AG04449 (cell line): ENCODE measurements around the gene TOP3A.

Source experiments
- CTCF ChIA-PET: fragments of 350-600 bp; formaldehyde crosslinking; extraction: SDS; loops from one replicate; lab custom pipeline; 2021; ENCODE audit warnings: antibody characterized with exemption; lab: Yijun Ruan, JAX
- POLR2A ChIA-PET: fragments of 400-600, 350-600 bp; formaldehyde crosslinking; extraction: SDS; loops from one replicate; lab custom pipeline; 2020; ENCODE audit warnings: antibody characterized with exemption, inconsistent platforms; lab: Yijun Ruan, JAX
- DNase-seq: peaks from one replicate; pipeline ENCODE4 v3.0.0-alpha.2; 2010; ENCODE audit warnings: low read depth, low spot score
- H3K4me3 ChIP-seq: 2 replicates; pipeline ENCODE4 v1.5.1; 2011; ENCODE audit warnings: low read depth, mild to moderate bottlenecking, control low read depth, low read length
- CTCF ChIP-seq: IDR thresholded peaks from one replicate; pipeline ENCODE4 v1.5.1; 2011; ENCODE audit warnings: mild to moderate bottlenecking, moderate library complexity, low read length, control low read depth, inconsistent platforms; ENCODE audit not compliant: insufficient read depth; ENCODE audit errors: missing control alignments

The TOP3A gene

GRCh38 chr17:18257268-18257981, 57.4 kb downstream of the TOP3A start:
- ChIA-PET POLR2A (no interaction called here), CTCF (interaction anchor here (1.2 kb wide), 1 partner anchor 9 kb away, joined by 6 read pairs; no protein-coding TSS in a partner anchor)
- no peak for DNase-seq
- H3K4me3 ChIP-seq: peak overlapping the region; percentile 85
- no peak for TF ChIP-seq CTCF

- no peak for DNase-seq
- TF ChIP-seq CTCF: no peak
- CTCF ChIA-PET: interaction anchor here (1.2 kb wide), 1 partner anchor 9 kb away, joined by 6 read pairs; no protein-coding TSS in a partner anchor
- peak overlapping the region; percentile 85 for H3K4me3 ChIP-seq
- POLR2A ChIA-PET: interaction anchor here (1.7 kb wide), 1 partner anchor 13 kb away, joined by 5 read pairs; no protein-coding TSS in a partner anchor
Observed at GRCh38 chr17:18256776-18257175, 58.0 kb downstream of the TOP3A start.

GRCh38 chr17:18256351-18256750, 58.4 kb downstream of the TOP3A start:
- H3K4me3 ChIP-seq: no peak overlapping the region
- no peak for TF ChIP-seq CTCF
- ChIA-PET POLR2A (interaction anchor here (1.7 kb wide), 1 partner anchor 12 kb away, joined by 5 read pairs; no protein-coding TSS in a partner anchor), CTCF (interaction anchor here (0.7 to 1.2 kb wide), 2 partner anchors 8 to 36 kb away, joined by 3 to 6 read pairs; no protein-coding TSS in a partner anchor)
- no peak for DNase-seq

GRCh38 chr17:18254888-18255649, 59.7 kb downstream of the TOP3A start:
- no peak for TF ChIP-seq CTCF
- H3K4me3 ChIP-seq: no peak overlapping the region
- ChIA-PET CTCF (interaction anchor here (1.2 kb wide), 1 partner anchor 20 kb away, joined by 3 read pairs; no protein-coding TSS in a partner anchor), POLR2A (interaction anchor here (1.7 kb wide), 1 partner anchor 11 kb away, joined by 5 read pairs; no protein-coding TSS in a partner anchor)
- DNase-seq: no peak

- no peak for DNase-seq
- CTCF ChIA-PET: interaction anchor here (0.7 to 1.2 kb wide), 2 partner anchors 19 to 20 kb away, joined by 3 read pairs; no protein-coding TSS in a partner anchor
- H3K4me3 ChIP-seq: no peak overlapping the region
- no peak for TF ChIP-seq CTCF
- POLR2A ChIA-PET: no interaction called here
Observed at GRCh38 chr17:18253947-18254821, 60.6 kb downstream of the TOP3A start.
